ENCODE results near the gene SPDYE4.

GRCh38 chr17:8725881-8726876 lies 32.2 kb downstream of the SPDYE4 start:
- TF ChIP-seq CTCF (IDR thresholded peaks at IDR 0.05) (no peak), POLR2A (IDR thresholded peaks at IDR 0.05) (no peak)
